B cell (primary cell): ENCODE results near the gene TSKU.

Source experiments
- CTCF ChIP-seq: fragments of 200-600 bp; IDR thresholded peaks from one replicate; pipeline ENCODE4 v1.8.0; 2022; ENCODE audit warnings: antibody characterized with exemption, mild to moderate bottlenecking
- EZH2 ChIP-seq: IDR thresholded peaks from 2 replicates; pipeline ENCODE4 v1.6.1; 2012; ENCODE audit warnings: borderline replicate concordance, low read depth, mild to moderate bottlenecking, moderate library complexity, low read length; ENCODE audit not compliant: insufficient read depth, poor library complexity, severe bottlenecking

DNA sequence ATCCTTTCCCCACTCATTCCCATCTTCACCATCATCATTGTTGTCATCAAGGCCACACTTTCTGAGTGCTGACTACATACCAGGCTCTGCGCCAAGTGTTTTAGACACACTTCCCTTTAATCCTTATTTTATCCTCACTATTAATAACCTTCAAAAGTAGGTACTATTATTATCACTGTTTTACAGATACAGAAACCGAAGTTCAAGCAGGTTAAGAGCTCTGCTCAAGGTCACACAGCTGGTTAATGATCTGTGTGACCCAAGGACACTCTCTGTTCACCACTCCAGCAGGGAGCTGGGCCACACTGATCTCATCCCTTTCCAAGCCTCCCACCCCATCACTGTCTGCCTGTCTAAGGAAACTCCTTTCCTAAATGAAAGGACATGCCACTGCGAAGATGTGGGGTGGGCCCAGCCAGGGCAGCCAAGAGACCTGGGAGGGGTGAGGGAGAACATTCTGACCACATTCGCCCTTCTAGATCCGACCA is 17.2 kb upstream of the TSKU start:
- no peak for TF ChIP-seq CTCF
- TF ChIP-seq EZH2, result no peak
